K562 (cell line): Measurements from ENCODE around the gene ZFPM1. TPM values are rescaled to one million over a fixed set of nuclear protein-coding genes. Genes with fewer than 3 reads are reported as not detected.

Experiments
- ATAC-seq: fragments of 200-7000 bp; cut with Tn5 transposase; 3 replicates; pipeline ENCODE4 v1.9.1; 2020; ENCODE audit warnings: moderate library complexity
- BruUV-seq: library from RNA; stranded (reverse); fragments of 400-500 nt; replicated peaks from 2 replicates; lab custom pipeline; 2021; lab: Mats Ljungman, UMichigan
- CTCF ChIA-PET: fragments of 300-600 bp; formaldehyde crosslinking; extraction: SDS; loops from one replicate; lab custom pipeline; 2021; ENCODE audit warnings: low intra/inter-chr PET ratio; lab: Yijun Ruan, JAX
- POLR2A ChIA-PET: fragments of 300-600, 350-650 bp; sonication (Branson Sonifier 250); formaldehyde crosslinking; extraction: SDS; loops from one replicate; lab custom pipeline; 2021; ENCODE audit warnings: antibody characterized with exemption, inconsistent platforms; lab: Yijun Ruan, JAX
- DNase-seq, 4 experiments: peaks; one replicate each; pipeline versions ENCODE4 v3.0.0 to v3.0.0-alpha.2; 2011 to 2018; ENCODE audit warnings: low spot score in 3 of 4, mixed read lengths in 3 of 4; ENCODE audit errors: extremely low read depth in 1 of 4
- FAIRE-seq: peaks from 2 replicates; lab custom pipeline; 2011; peaks lifted over from hg19 to GRCh38; lab: Jason Lieb, UNC
- H2AFZ ChIP-seq: 2 replicates; pipeline ENCODE4 v1.6.0; 2011; ENCODE audit warnings: low read depth, low read length, control low read depth, inconsistent platforms
- H3K27ac ChIP-seq: fragments of 200-600 bp; 3 replicates; pipeline ENCODE4 v1.8.0; 2011; ENCODE audit warnings: low read depth, mild to moderate bottlenecking, control low read depth, inconsistent platforms, low read length, moderate library complexity, mixed read lengths; ENCODE audit errors: extremely low read depth
- H3K27me3 ChIP-seq, 2 experiments: fragments of 300-600 bp in 1 of 2; 2 replicates in 1 of 2; 3 replicates in 1 of 2; pipeline versions ENCODE4 v1.6.0 to v1.8.0; 2011; ENCODE audit warnings: inconsistent platforms in 2 of 2, low read length in 2 of 2, mild to moderate bottlenecking in 1 of 2, mixed read lengths in 1 of 2, moderate library complexity in 1 of 2; ENCODE audit not compliant: control insufficient read depth in 2 of 2, insufficient read depth in 2 of 2
- H3K36me3 ChIP-seq: fragments of 300-600 bp; 3 replicates; pipeline ENCODE4 v1.8.0; 2011; ENCODE audit warnings: mild to moderate bottlenecking, low read length, inconsistent platforms; ENCODE audit not compliant: control insufficient read depth, insufficient read depth
- H3K4me1 ChIP-seq, 2 experiments: fragments of 200-600 bp in 1 of 2; replicated peaks in 1 of 2; 2 replicates in 1 of 2; 3 replicates in 1 of 2; pipeline versions ENCODE4 v1.5.1 to v1.8.0; 2011; ENCODE audit warnings: inconsistent platforms in 2 of 2, low read length in 2 of 2, mild to moderate bottlenecking in 1 of 2, mixed read lengths in 1 of 2, moderate library complexity in 1 of 2; ENCODE audit not compliant: control insufficient read depth in 2 of 2, insufficient read depth in 2 of 2
- H3K4me2 ChIP-seq: 2 replicates; pipeline ENCODE4 v1.6.1; 2011; ENCODE audit warnings: low read length, control low read depth, inconsistent platforms, mixed read lengths; ENCODE audit not compliant: insufficient read depth
- H3K4me3 ChIP-seq: fragments of 200-600 bp; sonication (generic), shearing (Covaris generic); 2 replicates; pipeline ENCODE4 v1.5.1; 2016; ENCODE audit warnings: control low read depth, inconsistent platforms
- H3K79me2 ChIP-seq: fragments of 200-600 bp; 3 replicates; pipeline ENCODE4 v1.8.0; 2011; ENCODE audit warnings: low read length, inconsistent platforms; ENCODE audit not compliant: control insufficient read depth, insufficient read depth
- H3K9ac ChIP-seq, 2 experiments: 2 replicates each; pipeline versions ENCODE4 v1.6.0 to v1.6.1; 2011; ENCODE audit warnings: low read depth in 2 of 2, low read length in 2 of 2, control low read depth in 1 of 2, inconsistent platforms in 1 of 2, mild to moderate bottlenecking in 1 of 2, mixed read lengths in 1 of 2; ENCODE audit not compliant: insufficient read depth in 1 of 2
- H3K9me1 ChIP-seq: one replicate; pipeline ENCODE4 v1.6.0; 2011; ENCODE audit warnings: inconsistent platforms, mild to moderate bottlenecking, low read length, moderate library complexity; ENCODE audit not compliant: control insufficient read depth, insufficient read depth
- H3K9me3 ChIP-seq: replicated peaks from 2 replicates; pipeline ENCODE4 v1.5.1; 2011; ENCODE audit warnings: low read depth, low read length, inconsistent platforms; ENCODE audit not compliant: control insufficient read depth, insufficient read depth
- H4K20me1 ChIP-seq: replicated peaks from 2 replicates; pipeline ENCODE4 v1.6.1; 2011; ENCODE audit warnings: low read length, inconsistent platforms, mixed read lengths; ENCODE audit not compliant: control insufficient read depth, insufficient read depth
- CBFA2T3 ChIP-seq: fragments of 450-650 bp; IDR thresholded peaks from 2 replicates; pipeline ENCODE4 v1.6.1; 2017
- COPS2 ChIP-seq: fragments of 450-650 bp; conservative IDR thresholded peaks from 2 replicates; pipeline ENCODE4 v1.6.1; 2016; ENCODE audit warnings: mild to moderate bottlenecking, moderate library complexity
- CTBP1 ChIP-seq: fragments of 450-650 bp; IDR thresholded peaks from 2 replicates; pipeline ENCODE4 v1.6.1; 2016; ENCODE audit warnings: borderline replicate concordance
- CTCF ChIP-seq, 3 experiments: IDR thresholded peaks in 2 of 3; conservative IDR thresholded peaks in 1 of 3; 2 replicates each; pipeline ENCODE4 v1.5.1; 2011 to 2012; ENCODE audit warnings: low read length in 3 of 3, mild to moderate bottlenecking in 3 of 3, control low read depth in 2 of 3, improper control_type of control experiment in 1 of 3, inconsistent platforms in 1 of 3, low read depth in 1 of 3, mixed read lengths in 1 of 3, moderate library complexity in 1 of 3; ENCODE audit not compliant: insufficient read depth in 2 of 3
- ESRRA ChIP-seq: fragments of 450-650 bp; IDR thresholded peaks from 2 replicates; pipeline ENCODE4 v1.6.1; 2014; ENCODE audit warnings: low read depth, mild to moderate bottlenecking, moderate library complexity, borderline replicate concordance
- NCOA6 ChIP-seq: fragments of 450-650 bp; IDR thresholded peaks from 2 replicates; pipeline ENCODE4 v1.6.1; 2017; ENCODE audit warnings: mild to moderate bottlenecking
- PCBP1 ChIP-seq: fragments of 200-400 bp; formaldehyde crosslinking; IDR thresholded peaks from 2 replicates; pipeline ENCODE4 v1.6.1; 2018; ENCODE audit warnings: mild to moderate bottlenecking, low read depth, low read length; ENCODE audit not compliant: poor library complexity, severe bottlenecking
- POLR2G ChIP-seq: fragments of 200-400 bp; formaldehyde crosslinking; IDR thresholded peaks from 2 replicates; pipeline ENCODE4 v1.6.1; 2017; ENCODE audit warnings: low read depth, mild to moderate bottlenecking, antibody characterized with exemption, low read length, moderate library complexity
- TGIF2 ChIP-seq: sonication (generic); formaldehyde crosslinking; IDR thresholded peaks from 2 replicates; pipeline ENCODE4 v1.8.1; 2022; ENCODE audit warnings: mild to moderate bottlenecking, missing genetic modification reagents, moderate library complexity
- YY1 ChIP-seq, 3 experiments: IDR thresholded peaks; 2 replicates each; pipeline ENCODE4 v1.6.1; 2011; ENCODE audit warnings: low read length in 2 of 3, mild to moderate bottlenecking in 2 of 3, moderate library complexity in 2 of 3, borderline replicate concordance in 1 of 3, control low read depth in 1 of 3, low read depth in 1 of 3; ENCODE audit not compliant: insufficient read depth in 3 of 3, insufficient replicate concordance in 2 of 3, control insufficient read depth in 1 of 3, insufficient read length in 1 of 3; ENCODE audit errors: extremely low read depth in 1 of 3
- ZBTB7A ChIP-seq: IDR thresholded peaks from 2 replicates; pipeline ENCODE4 v1.6.1; 2011; ENCODE audit warnings: low read depth, mild to moderate bottlenecking, low read length, moderate library complexity, borderline replicate concordance; ENCODE audit not compliant: control insufficient read depth
- ZNF316 ChIP-seq: fragments of 450-650 bp; IDR thresholded peaks from 2 replicates; pipeline ENCODE4 v1.6.1; 2016
- ZNF551 ChIP-seq: fragments of 250-450 bp; sonication (Bioruptor Pico); IDR thresholded peaks from 2 replicates; pipeline ENCODE4 v1.5.0; 2021; ENCODE audit warnings: mild to moderate bottlenecking, moderate library complexity
- WGBS: fragments of 100-300 bp; shearing (Covaris generic); methylation state at CpG from one replicate; pipeline ENCODE4 v1.1.6; 2016; ENCODE audit warnings: low coverage, mixed read lengths; ENCODE audit not compliant: insufficient coverage; ENCODE audit errors: missing lambda C conversion rate; 5-methylcytosine and 5-hydroxymethylcytosine counted together
- in situ Hi-C: fragments of 300-500 bp; cut with MboI; formaldehyde crosslinking; loops from 4 replicates; pipeline ENCODE4 v1.15.0; 2018; ENCODE audit warnings: inconsistent platforms, mixed read lengths
- intact Hi-C: fragments of 100-400 bp; cut with micrococcal nuclease; formaldehyde crosslinking; loops from 2 replicates; pipeline ENCODE4 v1.14.2; 2022
- polyA plus RNA-seq, 8 experiments: library from polyadenylated mRNA; depleted of rRNA in 4 of 8; stranded (reverse) in 5 of 8; unstranded in 3 of 8; fragments of >200 nt; fragmentation: Nextera tagmentation in 2 of 8; fragmentation: Illumina TruSeq in 1 of 8; extraction: Ambion mirVana in 2 of 8; extraction: Trizol in 1 of 8; gene quantifications; 2 replicates each; pipeline versions ENCODE4 v1.2.1 to v1.2.3, GENCODE V29; 2011 to 2014; ENCODE audit warnings: inconsistent platforms in 1 of 8, missing spikeins in 1 of 8
- total RNA-seq, 7 experiments: library from RNA; depleted of rRNA in 6 of 7; stranded (reverse); fragments of >200 nt in 6 of 7; fragmentation: Illumina TruSeq in 2 of 7; extraction: Trizol in 2 of 7; gene quantifications; 2 replicates each; pipeline versions ENCODE4 v1.2.1 to v1.2.3, GENCODE V29; 2011 to 2021; ENCODE audit warnings: low replicate concordance in 1 of 7

Gene ZFPM1
- total and polyA plus RNA-seq, 9 of the 15 experiments (the other 6 are each of a cell fraction or from before 2014, with no cell fraction given): 0.03 to 35.9 (median 1.4) TPM

- Histone ChIP-seq H3K9ac (no peak overlapping the region), H3K9me3 (no peaks in the 10 kb centered on the region), H3K9me1 (no peaks in the 10 kb centered on the region), H4K20me1 (0 out of 2 replicates have a peak, but pooled peaks cover under 1% of the 10 kb centered on the region)
- ATAC-seq (no peak), FAIRE-seq (no peak)
- 13% methylated on average over 23 of the region's 34 CpGs for WGBS
- CTCF ChIA-PET: no interaction called here
- BruUV-seq: no TSS peak
- TF ChIP-seq TGIF2 (CRISPR knock-in tag): no peak
- peak; percentile 63 for TF ChIP-seq PCBP1
- TF ChIP-seq ESRRA: no peak
- no peak for TF ChIP-seq CTBP1
- TF ChIP-seq POLR2G: no peak
- no peak for TF ChIP-seq YY1 (IDR thresholded peaks at IDR 0.05; ENCODE audit: borderline replicate concordance in 1 of 3, control insufficient read depth in 1 of 3, extremely low read depth in 1 of 3, insufficient read depth in 3 of 3, insufficient read length in 1 of 3, insufficient replicate concordance in 2 of 3, low read depth in 1 of 3, low read length in 2 of 3)
- TF ChIP-seq CTCF (IDR thresholded peaks at IDR 0.05 in 2 of 3, conservative IDR thresholded peaks at IDR 0.05 in 1 of 3; ENCODE audit: insufficient read depth in 2 of 3, low read depth in 1 of 3, low read length in 3 of 3): 0 out of 6 replicates have a peak, but pooled peaks of 1 of the 3 experiments have one; percentile 16
- TF ChIP-seq CBFA2T3: no peak
- no peak for TF ChIP-seq ZNF551 (CRISPR knock-in tag)
- peak; percentile 68; the same call in 1 of the 2 replicates for TF ChIP-seq ZBTB7A
- TF ChIP-seq COPS2: no peak
- no peak for TF ChIP-seq ZNF316
- TF ChIP-seq NCOA6: no peak
- TF ChIP-seq, all 486 proteins: peak for 3
- H2AFZ ChIP-seq: no peak overlapping the region
- H3K27me3 ChIP-seq: peaks cover 34 to 77% of the 10 kb centered on the region in 2 experiments
- H3K4me2 ChIP-seq: no peak overlapping the region
- no peaks in the 10 kb centered on the region for H3K79me2 ChIP-seq
- H3K36me3 ChIP-seq: no peaks in the 10 kb centered on the region
- DNase-seq: no peak
- in situ Hi-C loops: no loop called here
- H3K4me1 ChIP-seq: peaks cover 0 to 61% of the 10 kb centered on the region in 2 experiments; a peak in 3 of 5 replicates
- intact Hi-C loops: no loop called here
- no peak overlapping the region for H3K27ac ChIP-seq
- H3K4me3 ChIP-seq: no peak overlapping the region
- POLR2A ChIA-PET: interaction anchor here (0.8 kb wide), 1 partner anchor 9 kb away, joined by 3 read pairs; no protein-coding TSS in a partner anchor
These were observed 24.3 kb upstream of the ZFPM1 start for GRCh38 chr16:88428616-88429386.
